GM04504 (cell line): ENCODE measurements around the gene BTBD16.
A peak's percentile ranks its signal among the peaks of the same experiment; 100 is the strongest.

Experiments used
- DNase-seq: peaks from one replicate; pipeline ENCODE4 v3.0.0-alpha.2; 2012; ENCODE audit warnings: low read depth

BTBD16 gene

DNA sequence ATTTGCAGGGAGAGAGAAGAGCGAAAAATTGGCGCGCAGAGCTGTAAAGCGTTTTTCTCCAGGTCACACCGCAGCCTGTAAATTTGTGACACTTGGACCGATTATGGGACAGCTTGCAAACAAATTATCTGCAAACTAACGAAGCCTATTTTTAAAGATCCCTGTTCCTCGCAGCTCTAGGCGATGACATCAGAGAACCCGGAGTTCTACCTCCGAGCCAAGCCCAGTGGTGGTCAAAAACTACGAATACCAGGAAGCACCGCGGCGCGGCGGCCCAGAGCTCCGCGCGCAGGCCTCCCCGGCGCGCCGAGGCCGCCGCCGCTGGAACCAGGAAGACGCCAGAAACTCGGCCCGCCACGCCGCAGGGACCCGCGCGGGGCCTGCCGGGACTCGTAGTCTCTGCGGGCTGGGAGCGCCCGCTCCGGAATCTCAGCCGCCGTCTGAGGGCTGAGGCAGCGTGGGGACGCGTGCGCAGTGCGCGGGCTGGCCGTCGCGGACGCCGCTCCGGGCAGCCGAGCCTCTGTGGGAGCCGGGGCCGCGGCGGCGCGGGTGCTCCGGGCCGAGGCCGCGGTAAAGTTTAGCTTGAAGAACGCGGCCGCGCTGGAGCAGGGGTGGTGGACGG is 103.3 kb downstream of the BTBD16 start, which contains the start of gene PLEKHA1:
Gene PLEKHA1, plus strand, starts transcription at position 472 of the 622 bp plus-strand sequence. CDS start 18,493 bp downstream, outside the sequence.
- peak; percentile 89 for DNase-seq

DNA sequence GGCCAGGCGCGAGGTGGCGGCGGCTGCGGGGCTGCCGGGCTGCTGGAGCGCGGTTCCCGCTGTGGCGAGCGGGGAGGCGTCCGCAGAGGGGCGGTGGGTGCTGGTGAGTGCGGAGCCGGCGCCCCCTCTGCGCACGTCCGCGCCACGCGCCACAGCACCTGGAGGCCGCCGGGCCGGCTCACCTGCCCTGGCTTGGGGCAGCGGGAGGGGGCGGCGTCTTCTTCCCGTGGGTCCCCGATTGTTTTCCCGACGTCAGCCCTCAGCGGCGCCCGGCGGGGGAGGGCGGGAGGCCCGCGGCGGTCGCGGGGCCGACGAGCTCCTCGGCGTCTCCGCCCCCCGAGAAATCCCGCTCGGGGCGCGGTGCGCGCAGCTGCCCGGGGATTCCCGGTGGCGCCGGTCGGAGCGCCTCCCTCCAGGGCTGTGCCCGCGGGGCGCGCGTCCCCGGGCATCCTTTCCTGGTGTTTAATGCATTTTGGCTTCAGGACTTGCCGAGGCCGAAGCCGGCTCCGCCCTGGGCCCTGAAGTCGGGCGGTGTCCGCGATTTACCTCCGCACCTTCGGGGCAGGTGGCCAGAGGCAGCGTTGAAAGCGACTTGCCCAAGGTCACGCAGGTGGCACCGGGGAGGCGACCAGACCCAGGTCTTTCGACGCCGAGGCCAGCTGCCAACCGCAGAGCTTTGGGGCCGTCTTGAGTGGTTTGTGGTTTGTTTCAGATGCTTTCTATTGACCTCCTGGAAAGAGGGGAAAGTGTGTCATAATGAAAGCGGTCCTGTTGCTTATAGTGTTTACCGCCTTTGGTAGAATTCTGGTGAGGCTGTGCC is 104.0 kb downstream of the BTBD16 start:
- peak; percentile 18 for DNase-seq

- no peak for DNase-seq
These were observed 104.6 kb downstream of the BTBD16 start for GRCh38 chr10:122375679-122376160.

- DNase-seq: no peak
These were observed 105.4 kb downstream of the BTBD16 start for GRCh38 chr10:122376364-122376961.

DNA sequence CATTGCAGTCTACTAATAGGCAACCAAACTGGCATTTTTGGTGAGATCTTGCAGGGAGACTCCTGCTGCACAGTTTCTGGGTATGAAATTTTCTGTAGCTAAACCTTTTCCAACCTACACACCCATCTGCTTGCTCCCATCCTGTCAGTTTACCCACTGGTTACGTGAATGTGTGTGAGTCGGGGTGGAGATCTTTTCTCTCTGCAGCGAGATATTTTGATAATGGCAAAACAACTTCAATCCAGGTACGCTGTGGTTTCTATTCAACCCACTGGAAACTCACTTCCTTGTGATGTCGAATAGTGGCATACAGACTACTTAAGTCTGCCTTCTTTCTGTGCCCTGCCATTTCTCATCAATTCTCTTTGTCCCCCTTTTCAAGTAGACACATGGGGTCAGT is 107.9 kb downstream of the BTBD16 start:
- DNase-seq: no peak

DNA sequence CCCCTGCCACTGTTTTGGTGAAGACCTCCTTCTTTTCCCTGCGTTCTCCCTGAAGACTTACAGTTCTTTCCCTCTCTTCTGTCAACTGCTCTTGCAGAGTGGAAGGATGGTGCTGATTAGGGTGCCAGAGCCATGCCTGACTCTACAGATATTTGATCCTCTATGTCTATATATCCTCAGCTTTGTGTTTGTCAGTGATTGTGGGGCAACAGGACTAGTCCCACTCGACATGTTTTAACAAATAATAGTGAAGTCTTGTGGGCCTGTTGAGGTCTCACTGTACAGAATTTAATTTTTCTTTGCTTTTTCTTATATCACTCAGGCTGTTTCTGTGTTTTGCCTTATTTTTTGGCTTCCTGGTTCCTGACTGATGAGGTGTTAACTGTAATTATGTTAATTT is 108.4 kb downstream of the BTBD16 start:
- no peak for DNase-seq

DNA sequence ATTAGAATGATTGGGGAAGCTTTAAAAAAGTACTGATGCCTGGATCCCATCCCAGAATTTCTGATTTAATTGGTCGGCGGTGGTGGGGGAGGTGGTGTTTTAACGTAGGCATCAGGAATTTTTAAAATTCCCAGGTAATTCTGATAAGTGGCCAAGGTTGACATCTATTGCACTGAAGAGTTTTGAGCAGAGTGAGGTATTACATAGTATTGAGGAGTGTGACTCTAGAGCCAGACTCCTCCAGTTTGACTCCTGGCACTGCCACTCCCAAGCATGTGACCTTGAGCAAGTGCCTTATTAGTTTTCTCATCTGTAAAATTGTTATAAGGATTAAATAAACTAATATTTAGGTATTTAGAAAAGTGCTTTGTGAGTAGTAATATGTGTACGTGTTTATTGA is 109.6 kb downstream of the BTBD16 start:
- no peak for DNase-seq

DNA sequence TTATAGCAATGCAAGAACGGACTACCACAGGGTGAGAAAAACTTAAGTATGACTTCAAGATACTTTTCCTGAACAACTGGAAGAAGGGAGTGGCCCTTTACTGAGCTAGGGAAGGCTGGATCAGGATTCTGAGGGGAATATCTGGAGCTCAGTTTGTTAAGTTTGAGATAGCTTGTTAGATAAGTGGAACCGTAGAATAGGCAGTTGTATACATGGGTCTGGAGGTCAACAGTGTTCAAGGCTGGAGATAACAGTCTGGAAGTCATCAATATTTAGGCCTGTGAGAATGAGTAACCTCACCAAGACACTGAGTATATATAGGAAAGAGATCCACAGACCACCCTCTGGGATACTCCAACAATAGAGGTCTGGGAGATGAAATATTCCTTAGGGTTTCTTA is 110.6 kb downstream of the BTBD16 start:
- no peak for DNase-seq

DNA sequence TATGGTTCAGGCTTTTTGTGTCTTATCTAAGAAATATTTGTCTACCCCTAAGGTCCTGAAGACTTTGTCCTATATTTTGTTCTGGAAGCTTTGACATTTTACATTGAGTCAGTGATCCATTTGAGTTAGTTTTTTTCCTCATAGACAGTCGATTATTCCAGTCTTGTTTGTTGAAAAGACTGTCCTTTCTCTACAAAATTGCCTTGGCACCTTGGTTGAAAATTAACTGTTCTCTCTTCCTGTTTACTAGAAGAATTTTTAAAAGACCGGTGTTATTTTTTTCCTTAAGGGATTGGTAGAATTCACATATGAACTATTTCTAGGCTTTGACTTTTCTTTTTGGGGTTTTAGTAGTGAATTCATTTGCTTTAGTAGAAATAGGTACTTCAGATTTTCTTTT is 115.4 kb downstream of the BTBD16 start:
- DNase-seq: no peak

GRCh38 chr10:122387572-122387971 is 116.5 kb downstream of the BTBD16 start:
- no peak for DNase-seq
